IgD-negative memory B cell (primary cell): Measurements from ENCODE around the gene DGKD. TPM values are rescaled to one million over a fixed set of nuclear protein-coding genes. Genes with fewer than 3 reads are reported as not detected.

Experiments
- H3K27ac Mint-ChIP-seq, 3 donors: one replicate each; pipeline ENCODE4 v1.8.0; 2020 to 2022; ENCODE audit warnings: mild to moderate bottlenecking in 3 of 3, mixed read lengths in 3 of 3, moderate library complexity in 1 of 3
- H3K27me3 Mint-ChIP-seq: one replicate; pipeline ENCODE4 v1.8.0; 2021; ENCODE audit warnings: mixed read lengths
- H3K36me3 Mint-ChIP-seq: one replicate; pipeline ENCODE4 v1.8.0; 2020; ENCODE audit warnings: mild to moderate bottlenecking, mixed read lengths
- H3K4me1 Mint-ChIP-seq, 3 donors: one replicate each; pipeline ENCODE4 v1.8.0; 2020 to 2022; ENCODE audit warnings: mixed read lengths in 3 of 3, mild to moderate bottlenecking in 1 of 3
- H3K4me3 Mint-ChIP-seq, 4 donors: one replicate each; pipeline ENCODE4 v1.8.0; 2020 to 2022; ENCODE audit warnings: mild to moderate bottlenecking in 4 of 4, mixed read lengths in 4 of 4, moderate library complexity in 3 of 4
- H3K9me3 Mint-ChIP-seq, 3 donors: one replicate each; pipeline ENCODE4 v1.8.0; 2020 to 2021; ENCODE audit warnings: mixed read lengths in 3 of 3, mild to moderate bottlenecking in 1 of 3
- polyA plus RNA-seq: library from polyadenylated mRNA; unstranded; fragments of 300-500 nt; fragmentation: Illumina TruSeq; gene quantifications from one replicate; pipeline ENCODE4 v1.2.3, GENCODE V29; 2021

DGKD gene
- polyA plus RNA-seq, 1 donor from 2014 or later = 44.9 TPM

DNA sequence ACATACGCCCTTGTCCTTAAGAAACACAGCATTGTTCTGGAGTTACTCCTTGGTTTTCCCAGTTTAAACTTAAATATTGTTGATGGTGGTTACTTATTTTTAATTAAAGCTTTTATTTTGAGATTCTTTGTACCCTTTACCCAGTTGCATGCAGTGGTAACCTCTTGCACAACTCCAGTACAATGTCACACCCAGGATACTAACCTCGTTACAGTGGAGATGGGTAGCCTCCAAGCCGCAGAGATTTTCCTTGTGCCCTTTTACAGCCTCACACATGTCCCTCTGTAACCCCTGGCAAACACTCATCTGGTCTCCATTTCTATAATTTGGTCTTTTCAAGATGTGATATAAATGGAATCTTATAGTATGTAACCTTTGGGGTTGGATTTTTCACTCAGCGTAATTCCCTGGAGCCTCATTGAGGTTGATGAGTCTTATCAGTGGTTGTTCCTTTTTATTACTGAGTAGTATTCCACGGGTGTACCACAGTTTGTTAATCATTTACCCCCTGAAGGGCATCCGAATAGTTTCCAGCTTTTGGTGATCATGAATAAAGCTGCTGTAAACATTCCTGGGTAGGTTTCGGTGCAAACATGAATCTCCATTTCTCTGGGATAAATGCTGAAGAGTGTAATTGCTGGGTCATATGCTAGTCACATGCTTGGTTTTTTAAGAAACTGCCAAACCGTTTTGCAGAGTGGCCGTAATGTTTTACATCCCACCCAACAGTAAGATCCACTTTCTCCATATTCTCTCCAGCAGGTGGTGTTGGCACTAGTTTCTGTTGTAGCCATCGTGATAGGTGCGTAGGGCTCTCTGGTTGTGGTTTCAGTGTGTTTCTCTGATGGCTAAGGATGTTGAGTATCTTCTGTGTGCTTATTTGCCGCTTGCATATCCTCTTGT is 68.6 kb downstream of the DGKD start:
- Mint-ChIP-seq H3K4me1 (peaks cover 66 to 83% (median 69%) of the 10 kb centered on the region in 3 donors), H3K4me3 (peak overlapping the region in 3 of 4 donors; percentile 86 to 95 (median 95)), H3K27ac (peak overlapping the region; percentile 87 to 98 (median 96)), H3K9me3 (no peaks in the 10 kb centered on the region), H3K27me3 (no peaks in the 10 kb centered on the region), H3K36me3 (peaks cover 21% of the 10 kb centered on the region)

DNA sequence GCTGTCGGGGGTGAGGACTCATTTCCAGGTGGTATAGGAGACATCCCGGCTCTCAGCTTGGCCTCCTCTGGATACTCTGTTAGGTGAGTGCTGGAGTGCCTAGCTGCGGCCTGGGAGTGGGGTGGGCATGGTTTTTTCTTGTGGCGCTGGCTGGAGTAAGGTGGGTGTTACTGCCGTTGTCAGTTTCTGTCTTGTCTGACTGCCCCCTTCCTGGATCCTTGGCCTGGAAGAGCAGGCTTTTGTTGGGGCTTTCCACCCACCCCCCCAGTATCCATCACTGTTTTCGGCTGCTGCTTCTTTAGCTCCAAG is 69.2 kb downstream of the DGKD start:
- Mint-ChIP-seq H3K4me1 (peaks cover 60 to 84% (median 66%) of the 10 kb centered on the region in 3 donors), H3K4me3 (peak overlapping the region in 2 of 4 donors; percentile 37 to 56), H3K27ac (peak overlapping the region in 2 of 3 donors; percentile 87 to 96), H3K27me3 (no peaks in the 10 kb centered on the region), H3K36me3 (peaks cover 21% of the 10 kb centered on the region), H3K9me3 (no peaks in the 10 kb centered on the region)

DNA sequence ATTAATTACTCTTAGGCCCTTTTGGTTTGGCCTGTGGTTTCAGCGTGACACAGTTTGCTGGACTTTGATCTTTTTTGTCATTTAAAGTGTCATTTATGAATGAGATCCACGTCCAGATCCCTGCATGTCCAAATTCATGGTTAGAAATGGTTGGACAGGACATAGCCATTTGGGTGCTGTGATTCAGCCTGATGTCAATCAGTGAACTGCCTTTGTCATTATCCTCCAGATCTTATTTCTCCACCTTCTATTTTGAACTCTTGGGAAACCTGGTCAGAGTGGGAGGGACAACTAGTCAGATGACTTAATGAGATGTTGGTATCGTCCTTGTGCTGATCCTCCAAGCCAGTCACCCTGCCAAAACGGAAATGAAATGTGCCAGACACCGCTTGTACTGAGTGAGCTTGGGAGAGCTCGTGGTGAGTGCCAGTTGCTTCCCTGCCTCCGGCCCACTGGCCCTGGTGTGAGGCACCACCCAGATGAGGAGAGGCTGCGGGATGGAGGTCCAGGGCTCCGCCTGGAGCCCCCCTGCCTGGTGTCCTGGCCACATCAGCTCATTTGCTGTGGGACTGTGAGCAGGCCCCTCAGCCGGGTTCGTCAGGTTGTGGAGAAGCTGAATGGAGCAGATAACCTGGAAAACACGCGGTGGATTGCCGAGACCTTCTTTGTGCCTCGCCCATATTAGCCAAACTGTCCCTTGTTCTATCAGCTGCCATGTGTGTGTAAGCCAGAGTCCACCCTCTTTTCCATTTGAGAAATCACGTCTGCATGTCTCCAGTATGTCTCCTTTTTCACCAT is 70.1 kb downstream of the DGKD start:
- H3K27me3 Mint-ChIP-seq = no peaks in the 10 kb centered on the region
- peak overlapping the region in 2 of 3 donors; percentile 69 to 96 for H3K27ac Mint-ChIP-seq
- H3K4me1 Mint-ChIP-seq = peaks cover 53 to 85% (median 62%) of the 10 kb centered on the region in 3 donors
- H3K9me3 Mint-ChIP-seq = no peaks in the 10 kb centered on the region
- peak overlapping the region in 1 of 4 donors; percentile 9 for H3K4me3 Mint-ChIP-seq
- peaks cover 21% of the 10 kb centered on the region for H3K36me3 Mint-ChIP-seq

DNA sequence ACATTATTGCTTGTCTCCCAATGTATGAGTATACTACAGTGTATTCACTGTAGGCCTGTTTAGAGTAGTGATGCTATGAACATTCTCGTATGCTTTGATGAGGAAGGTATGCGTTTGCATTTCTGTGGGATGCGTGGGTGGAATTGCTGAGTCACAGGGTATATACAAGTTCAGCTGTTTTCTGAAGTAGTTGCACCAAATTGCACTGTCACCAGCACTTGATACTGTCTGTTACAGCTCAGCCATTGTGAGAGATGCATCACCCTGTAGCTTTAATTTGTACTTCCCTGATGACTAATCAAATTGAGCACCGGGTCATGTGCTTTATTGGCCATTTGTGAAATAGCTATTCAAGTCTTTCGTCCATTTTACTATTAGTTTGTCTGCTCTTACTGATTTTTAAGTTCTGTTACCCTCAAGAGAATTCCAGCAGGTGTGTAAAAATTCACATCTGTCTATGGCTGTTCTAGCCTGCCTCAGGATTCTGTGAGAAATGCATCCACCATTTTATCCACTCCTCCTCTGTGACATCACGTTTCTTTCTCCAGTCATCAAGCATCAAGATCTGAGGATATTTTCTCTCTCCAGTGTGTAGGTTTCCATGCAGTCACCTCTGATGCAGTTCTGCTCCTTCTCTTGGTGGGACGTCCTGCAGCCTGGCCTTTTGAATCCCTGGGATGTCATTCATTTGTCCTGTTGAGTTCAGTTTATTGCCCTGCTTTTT is 72.5 kb downstream of the DGKD start:
- Mint-ChIP-seq H3K4me3 (peak overlapping the region in 1 of 4 donors; percentile 20), H3K36me3 (peaks cover 25% of the 10 kb centered on the region), H3K27me3 (no peaks in the 10 kb centered on the region), H3K27ac (peak overlapping the region in 2 of 3 donors; percentile 88), H3K9me3 (no peaks in the 10 kb centered on the region), H3K4me1 (peaks cover 35 to 69% (median 42%) of the 10 kb centered on the region in 3 donors)

DNA sequence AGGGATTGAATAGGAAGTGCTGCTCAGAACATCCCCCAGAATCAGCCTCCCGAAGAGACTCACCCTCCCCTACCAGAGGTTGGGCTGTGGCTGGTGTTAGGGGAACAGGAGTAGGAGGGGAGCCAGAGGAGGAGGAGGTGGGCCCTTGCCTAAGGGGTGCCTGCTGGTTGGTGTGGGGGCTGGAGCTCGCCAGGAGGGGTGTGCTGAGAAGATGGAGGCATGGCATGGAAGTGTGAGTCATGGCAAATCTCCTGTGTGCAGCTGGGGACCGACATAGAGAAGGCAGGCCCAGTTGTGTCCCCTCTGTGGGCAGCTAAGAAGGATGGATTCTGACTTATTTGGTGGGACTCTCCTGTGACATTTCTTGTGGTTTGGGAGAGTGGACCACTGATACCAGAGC is 73.7 kb downstream of the DGKD start:
- Mint-ChIP-seq H3K9me3 (no peaks in the 10 kb centered on the region), H3K27ac (peak overlapping the region in 2 of 3 donors; percentile 12 to 39), H3K4me1 (peaks cover 31 to 61% (median 32%) of the 10 kb centered on the region in 3 donors), H3K36me3 (peaks cover 23% of the 10 kb centered on the region), H3K27me3 (no peaks in the 10 kb centered on the region), H3K4me3 (peak overlapping the region in 1 of 4 donors; percentile 60)

GRCh38 chr2:233428438-233428837 is 74.1 kb downstream of the DGKD start:
- Mint-ChIP-seq H3K4me3 (peak overlapping the region in 1 of 4 donors; percentile 39), H3K36me3 (peaks cover 24% of the 10 kb centered on the region), H3K27me3 (no peaks in the 10 kb centered on the region), H3K9me3 (no peaks in the 10 kb centered on the region), H3K4me1 (peaks cover 31 to 58% (median 36%) of the 10 kb centered on the region in 3 donors), H3K27ac (no peak overlapping the region)

GRCh38 chr2:233429175-233429897 is 75.0 kb downstream of the DGKD start:
- H3K4me1 Mint-ChIP-seq = peaks cover 28 to 55% (median 41%) of the 10 kb centered on the region in 3 donors
- H3K4me3 Mint-ChIP-seq = no peak overlapping the region
- peak overlapping the region in 2 of 3 donors; percentile 51 to 73 for H3K27ac Mint-ChIP-seq
- no peaks in the 10 kb centered on the region for H3K9me3 Mint-ChIP-seq
- H3K27me3 Mint-ChIP-seq = no peaks in the 10 kb centered on the region
- peaks cover 17% of the 10 kb centered on the region for H3K36me3 Mint-ChIP-seq

DNA sequence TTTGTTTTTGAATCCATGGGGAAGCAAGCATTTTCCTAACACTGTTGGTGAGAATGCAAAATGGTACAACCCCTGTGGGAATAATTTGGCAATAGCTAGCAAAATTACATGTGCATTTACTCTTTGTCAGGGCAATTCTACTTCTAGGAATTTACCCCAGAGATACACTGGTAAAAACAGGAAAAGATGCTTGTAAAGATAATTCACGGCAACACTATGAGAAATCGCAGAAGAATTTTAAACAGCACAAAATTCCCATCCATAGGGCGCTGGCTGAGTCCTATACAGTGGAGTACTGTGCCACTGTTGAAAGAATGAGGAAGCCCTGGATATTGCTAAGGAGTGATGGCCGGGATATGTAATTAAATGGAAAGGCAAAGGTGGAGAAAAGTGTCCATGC is 75.8 kb downstream of the DGKD start:
- Mint-ChIP-seq H3K4me1 (peaks cover 35 to 58% (median 49%) of the 10 kb centered on the region in 3 donors), H3K4me3 (no peak overlapping the region), H3K27ac (no peak overlapping the region), H3K36me3 (peaks cover 17% of the 10 kb centered on the region), H3K27me3 (no peaks in the 10 kb centered on the region), H3K9me3 (no peaks in the 10 kb centered on the region)

DNA sequence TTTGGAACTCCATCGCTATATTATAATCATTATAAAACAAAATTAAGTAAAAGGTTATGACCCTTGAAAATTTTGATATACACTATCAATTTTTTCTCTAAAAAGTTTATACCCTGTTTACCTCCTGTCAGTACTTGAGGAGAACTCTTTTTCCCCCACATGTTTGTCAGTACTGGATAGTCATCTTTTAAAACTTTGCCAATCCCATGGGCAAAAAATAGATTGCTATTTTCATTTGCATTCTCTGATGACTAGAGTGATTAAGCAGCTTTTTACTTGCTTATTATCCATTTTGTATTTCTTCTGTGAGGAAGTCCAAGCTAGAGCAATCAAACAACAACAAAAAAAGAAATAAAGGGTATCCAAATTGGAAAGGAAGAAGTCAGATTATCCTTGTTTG is 76.4 kb downstream of the DGKD start:
- Mint-ChIP-seq H3K27ac (peak overlapping the region in 2 of 3 donors; percentile 71), H3K36me3 (peaks cover 14% of the 10 kb centered on the region), H3K27me3 (no peaks in the 10 kb centered on the region), H3K9me3 (no peaks in the 10 kb centered on the region), H3K4me3 (no peak overlapping the region), H3K4me1 (peaks cover 33 to 58% (median 51%) of the 10 kb centered on the region in 3 donors)

- Mint-ChIP-seq H3K27ac (peak overlapping the region in 1 of 3 donors; percentile 67), H3K4me1 (peaks cover 19 to 42% (median 32%) of the 10 kb centered on the region in 3 donors), H3K9me3 (no peaks in the 10 kb centered on the region), H3K27me3 (no peaks in the 10 kb centered on the region), H3K4me3 (no peak overlapping the region), H3K36me3 (peaks cover 7% of the 10 kb centered on the region)
Measured at GRCh38 chr2:233433029-233433428, 78.7 kb downstream of the DGKD start.

DNA sequence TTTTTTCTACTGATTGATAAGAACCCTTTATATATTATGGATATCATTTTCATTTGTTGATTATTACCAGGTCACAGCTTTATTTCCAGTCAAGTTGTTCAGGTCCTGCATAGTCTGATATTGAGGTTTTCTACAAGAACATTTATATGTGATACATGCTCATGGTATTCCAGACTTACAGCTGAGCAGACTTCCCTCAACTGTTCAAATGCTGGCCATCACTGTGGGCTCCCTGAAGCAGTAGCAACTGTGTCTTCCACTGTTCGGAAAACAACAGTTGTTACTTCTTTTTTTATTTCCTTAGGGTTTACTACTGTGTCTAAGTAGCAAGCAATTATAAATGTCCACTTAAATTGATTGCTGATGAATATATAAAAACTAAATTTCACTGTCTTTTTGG is 79.5 kb downstream of the DGKD start:
- peaks cover 19 to 34% (median 32%) of the 10 kb centered on the region in 3 donors for H3K4me1 Mint-ChIP-seq
- H3K27ac Mint-ChIP-seq = peak overlapping the region in 1 of 3 donors; percentile 67

DNA sequence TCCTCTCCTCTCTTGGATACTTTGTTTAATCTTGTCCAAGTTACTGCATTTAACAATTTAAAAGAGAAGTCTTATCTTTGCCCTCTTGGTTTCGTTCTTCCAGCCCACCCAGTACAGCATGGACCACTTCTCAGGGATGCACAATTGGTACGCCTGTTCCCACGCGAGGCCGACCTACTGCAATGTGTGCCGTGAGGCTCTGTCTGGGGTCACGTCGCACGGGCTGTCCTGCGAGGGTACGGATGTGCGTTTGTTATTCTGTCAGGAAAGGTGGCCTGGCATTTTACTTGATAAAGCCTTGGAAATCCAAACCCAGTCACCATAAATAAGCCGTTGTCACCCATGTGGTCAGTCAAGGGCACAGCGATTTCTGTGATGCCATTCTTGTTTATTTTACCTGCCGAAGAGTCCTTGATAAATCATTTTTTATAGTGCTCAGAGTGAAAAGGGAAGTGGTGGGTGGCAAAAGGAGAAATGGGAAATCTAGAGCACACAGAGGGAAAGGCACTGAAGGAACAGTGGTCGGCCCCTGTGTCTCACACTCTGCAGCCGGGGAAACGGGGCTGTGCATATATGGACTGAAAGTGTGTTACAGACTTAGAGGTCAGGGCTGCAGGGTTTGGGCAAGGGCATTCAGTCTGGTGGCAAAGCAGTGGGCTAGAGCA is 80.5 kb downstream of the DGKD start:
- H3K27me3 Mint-ChIP-seq = no peaks in the 10 kb centered on the region
- no peaks in the 10 kb centered on the region for H3K9me3 Mint-ChIP-seq
- H3K36me3 Mint-ChIP-seq = peaks cover 7% of the 10 kb centered on the region
- H3K27ac Mint-ChIP-seq = no peak overlapping the region
- peak overlapping the region in 1 of 4 donors; percentile 34 for H3K4me3 Mint-ChIP-seq
- peaks cover 16 to 32% (median 29%) of the 10 kb centered on the region in 3 donors for H3K4me1 Mint-ChIP-seq

More for the DNA sequence above, 79.5 kb downstream of the DGKD start:
- no peaks in the 10 kb centered on the region for H3K9me3 Mint-ChIP-seq
- peaks cover 7% of the 10 kb centered on the region for H3K36me3 Mint-ChIP-seq
- H3K27me3 Mint-ChIP-seq = no peaks in the 10 kb centered on the region
- H3K4me3 Mint-ChIP-seq = no peak overlapping the region

DNA sequence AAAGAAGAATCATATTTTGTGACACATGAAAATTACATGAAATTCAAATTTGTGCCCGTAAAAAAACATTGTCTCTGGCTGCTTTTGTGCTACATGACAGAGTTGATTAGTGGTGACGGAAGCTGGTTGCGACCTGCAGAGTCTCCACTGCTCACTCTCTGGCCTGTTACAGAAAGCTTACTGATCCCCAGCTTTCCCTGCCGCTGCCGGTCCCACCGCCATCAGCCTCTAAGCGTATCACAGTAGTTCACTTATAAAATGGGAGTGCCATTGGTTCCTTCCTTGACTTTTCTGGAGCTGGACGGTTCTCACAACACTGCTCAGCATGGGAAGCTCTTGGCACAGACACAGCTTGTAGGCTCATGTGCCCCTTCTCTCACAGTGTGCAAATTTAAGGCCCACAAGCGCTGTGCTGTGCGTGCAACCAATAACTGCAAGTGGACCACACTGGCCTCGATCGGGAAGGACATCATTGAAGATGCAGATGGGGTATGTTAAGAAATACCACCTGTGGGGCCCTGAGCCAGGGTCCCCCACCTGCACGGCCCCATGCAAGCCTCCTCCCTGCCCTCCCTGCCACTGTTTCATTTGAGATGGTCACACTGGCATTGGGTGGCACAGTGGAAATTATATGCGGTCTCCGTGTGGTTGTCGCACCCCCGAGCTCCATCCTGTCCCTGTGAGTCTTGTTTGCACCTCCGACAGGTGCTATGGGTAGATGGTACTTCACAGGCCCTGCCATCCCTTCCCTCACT is 81.3 kb downstream of the DGKD start:
- H3K27me3 Mint-ChIP-seq = no peaks in the 10 kb centered on the region
- H3K27ac Mint-ChIP-seq = no peak overlapping the region
- H3K4me3 Mint-ChIP-seq = no peak overlapping the region
- peaks cover 7% of the 10 kb centered on the region for H3K36me3 Mint-ChIP-seq
- no peaks in the 10 kb centered on the region for H3K9me3 Mint-ChIP-seq
- peaks cover 16 to 27% (median 26%) of the 10 kb centered on the region in 3 donors for H3K4me1 Mint-ChIP-seq
